Ectodermal cell (in vitro differentiated cells): ENCODE measurements around the gene COL18A1.
"Not testable (repeated sequence)": the region's sequence is repeated elsewhere in the genome, so short reads cannot be mapped to it uniquely, and the experiment has no call there.

Experiments
- H3K27ac ChIP-seq: 2 replicates; pipeline ENCODE4 v1.7.0; 2013; ENCODE audit warnings: mild to moderate bottlenecking, low read depth, low read length; ENCODE audit not compliant: insufficient read depth, poor library complexity, severe bottlenecking
- H3K27me3 ChIP-seq: 2 replicates; pipeline ENCODE4 v1.7.0; 2013; ENCODE audit warnings: mild to moderate bottlenecking, low read length; ENCODE audit not compliant: insufficient read depth, control insufficient read depth, poor library complexity, severe bottlenecking
- H3K36me3 ChIP-seq: one replicate; pipeline ENCODE4 v1.7.0; 2013; ENCODE audit warnings: low read length; ENCODE audit not compliant: control insufficient read depth, insufficient read depth
- H3K4me1 ChIP-seq: one replicate; pipeline ENCODE4 v1.7.0; 2013; ENCODE audit warnings: low read length; ENCODE audit not compliant: control insufficient read depth, insufficient read depth
- H3K4me3 ChIP-seq: 2 replicates; pipeline ENCODE4 v1.7.0; 2013; ENCODE audit warnings: low read depth, low read length, control low read depth; ENCODE audit not compliant: insufficient read depth
- H3K9me3 ChIP-seq: 2 replicates; pipeline ENCODE4 v1.7.0; 2013; ENCODE audit warnings: mild to moderate bottlenecking, low read length, moderate library complexity; ENCODE audit not compliant: control insufficient read depth
- WGBS, 2 experiments: methylation state at CpG; one replicate each; pipeline ENCODE4 v1.1.7; 2013; ENCODE audit warnings: missing lambda C conversion rate in 2 of 2; 5-methylcytosine and 5-hydroxymethylcytosine counted together

Gene COL18A1

DNA sequence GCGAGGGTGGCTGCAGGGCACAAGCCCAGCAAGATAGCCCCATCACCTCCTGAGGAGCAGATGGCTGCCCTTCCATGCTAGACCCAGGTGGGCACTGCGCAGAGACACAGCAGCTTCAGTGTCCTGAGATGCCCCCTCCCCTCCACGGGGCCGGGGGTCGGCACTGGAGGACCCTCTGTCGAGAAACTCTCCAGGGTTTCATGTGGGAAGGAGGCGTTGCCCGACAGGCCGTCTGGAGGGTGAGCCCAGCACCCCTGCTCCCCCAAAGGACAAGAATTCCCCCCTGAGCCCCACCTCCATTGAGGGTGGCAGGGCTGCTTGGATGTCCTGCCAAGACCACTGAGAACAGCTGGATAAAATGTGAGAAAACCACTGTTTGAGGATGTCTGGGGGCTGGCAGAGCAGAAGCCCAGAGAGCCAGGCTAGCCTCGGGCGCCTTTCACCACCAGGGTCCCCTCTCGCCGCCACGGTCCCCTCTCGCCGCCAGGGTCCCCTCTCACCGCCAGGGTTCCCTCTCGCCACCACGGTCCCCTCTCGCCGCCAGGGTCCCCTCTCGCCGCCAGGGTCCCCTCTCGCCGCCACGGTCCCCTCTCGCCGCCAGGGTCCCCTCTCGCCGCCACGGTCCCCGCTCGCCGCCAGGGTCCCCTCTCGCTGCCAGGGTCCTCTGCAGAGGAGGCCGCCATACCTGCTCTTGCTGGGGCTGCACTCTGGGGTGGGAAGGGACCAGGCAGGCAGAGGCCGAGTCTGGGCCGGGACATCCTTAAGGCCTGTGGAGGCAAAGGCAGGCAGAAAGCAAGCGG is 93.1 kb downstream of the COL18A1 start:
- no peaks in the 10 kb centered on the region for H3K9me3 ChIP-seq
- H3K36me3 ChIP-seq = peaks cover 7% of the 10 kb centered on the region
- no peaks in the 10 kb centered on the region for H3K4me1 ChIP-seq
- H3K4me3 ChIP-seq = no peak overlapping the region
- no peak overlapping the region for H3K27ac ChIP-seq
- no peaks in the 10 kb centered on the region for H3K27me3 ChIP-seq
- 94 to 96% methylated on average over 39 of the region's 39 CpGs for WGBS, 2 experiments

- no peak overlapping the region for H3K27ac ChIP-seq
- 93 to 94% methylated on average over 9 of the region's 9 CpGs for WGBS, 2 experiments
- no peaks in the 10 kb centered on the region for H3K4me1 ChIP-seq
- peaks cover 7% of the 10 kb centered on the region for H3K36me3 ChIP-seq
- H3K27me3 ChIP-seq = no peaks in the 10 kb centered on the region
- no peak overlapping the region for H3K4me3 ChIP-seq
- H3K9me3 ChIP-seq = no peaks in the 10 kb centered on the region
These were observed 93.7 kb downstream of the COL18A1 start for GRCh38 chr21:45498646-45499000.

- Histone ChIP-seq H3K4me3 (no peak overlapping the region), H3K36me3 (peaks cover 7% of the 10 kb centered on the region)
- 89 to 90% methylated on average over 25 of the region's 25 CpGs for WGBS, 2 experiments
These were observed 94.3 kb downstream of the COL18A1 start for GRCh38 chr21:45499201-45499750.

DNA sequence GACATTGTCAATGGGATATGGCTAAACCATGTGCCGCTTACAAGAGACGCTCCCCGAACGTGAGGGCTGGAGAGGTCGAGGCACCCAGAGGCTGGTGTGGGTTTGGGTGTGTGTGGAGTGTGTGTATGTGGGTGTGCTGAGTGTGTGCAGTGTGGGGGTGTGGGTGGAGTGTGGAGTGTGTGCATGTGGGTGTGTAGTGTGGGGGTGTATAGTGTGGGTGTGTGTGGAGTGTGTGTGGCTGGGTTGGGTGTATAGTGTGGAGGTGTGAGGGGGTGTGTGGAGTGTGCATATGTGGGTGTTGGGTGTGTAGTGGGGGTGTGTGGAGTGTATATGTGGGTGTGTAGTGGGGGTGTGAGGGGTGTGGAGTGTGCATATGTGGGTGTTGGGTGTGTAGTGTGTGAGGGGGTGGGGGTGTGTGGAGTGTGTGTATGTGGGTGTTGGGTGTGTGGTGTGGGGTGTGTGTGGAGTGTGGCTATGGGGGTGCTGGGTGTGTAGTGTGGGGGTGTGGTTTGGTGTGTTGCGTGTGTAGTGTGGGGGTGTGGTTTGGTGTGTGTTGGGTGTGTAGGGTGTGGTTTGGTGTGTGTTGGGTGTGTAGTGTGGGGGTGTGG is 95.1 kb downstream of the COL18A1 start:
- H3K9me3 ChIP-seq = no peaks in the 10 kb centered on the region
- no peaks in the 10 kb centered on the region for H3K4me1 ChIP-seq
- peaks cover 7% of the 10 kb centered on the region for H3K36me3 ChIP-seq
- WGBS, 2 experiments = 88 to 89% methylated on average over 6 of the region's 6 CpGs
- H3K4me3 ChIP-seq = no peak overlapping the region
- H3K27ac ChIP-seq = no peak overlapping the region
- no peaks in the 10 kb centered on the region for H3K27me3 ChIP-seq

More at GRCh38 chr21:45499201-45499750, 94.3 kb downstream of the COL18A1 start:
- Histone ChIP-seq H3K27ac (no peak overlapping the region), H3K9me3 (no peaks in the 10 kb centered on the region), H3K4me1 (no peaks in the 10 kb centered on the region), H3K27me3 (no peaks in the 10 kb centered on the region)

- not testable (repeated sequence) for H3K9me3 ChIP-seq, H3K27ac ChIP-seq, H3K27me3 ChIP-seq, H3K36me3 ChIP-seq, H3K4me1 ChIP-seq, H3K4me3 ChIP-seq
- WGBS, 2 experiments = 93 to 94% methylated on average over 19 of the region's 20 CpGs
These were observed 96.4 kb downstream of the COL18A1 start for GRCh38 chr21:45501081-45502005.

DNA sequence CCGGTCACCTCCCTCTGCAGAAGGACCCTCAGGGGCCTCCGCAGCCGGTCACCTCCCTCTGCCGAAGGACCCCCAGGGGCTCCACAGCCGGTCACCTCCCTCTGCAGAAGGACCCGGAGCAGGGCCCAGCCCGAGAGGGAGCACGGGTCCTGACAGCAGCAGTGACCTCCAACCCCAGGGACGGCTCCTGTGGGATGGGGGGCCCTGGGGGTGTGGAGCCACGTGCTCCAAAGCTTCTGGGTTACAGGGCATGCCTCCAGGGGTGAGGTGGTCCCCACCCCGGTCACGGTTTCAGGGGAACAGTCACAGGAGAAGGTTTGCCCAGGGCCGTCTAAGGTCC is 97.0 kb downstream of the COL18A1 start:
- 92 to 95% methylated on average over 13 of the region's 13 CpGs for WGBS, 2 experiments
- Histone ChIP-seq H3K27ac (no peak overlapping the region), H3K9me3 (no peaks in the 10 kb centered on the region), H3K27me3 (no peaks in the 10 kb centered on the region), H3K36me3 (no peaks in the 10 kb centered on the region), H3K4me3 (no peak overlapping the region), H3K4me1 (no peaks in the 10 kb centered on the region)

DNA sequence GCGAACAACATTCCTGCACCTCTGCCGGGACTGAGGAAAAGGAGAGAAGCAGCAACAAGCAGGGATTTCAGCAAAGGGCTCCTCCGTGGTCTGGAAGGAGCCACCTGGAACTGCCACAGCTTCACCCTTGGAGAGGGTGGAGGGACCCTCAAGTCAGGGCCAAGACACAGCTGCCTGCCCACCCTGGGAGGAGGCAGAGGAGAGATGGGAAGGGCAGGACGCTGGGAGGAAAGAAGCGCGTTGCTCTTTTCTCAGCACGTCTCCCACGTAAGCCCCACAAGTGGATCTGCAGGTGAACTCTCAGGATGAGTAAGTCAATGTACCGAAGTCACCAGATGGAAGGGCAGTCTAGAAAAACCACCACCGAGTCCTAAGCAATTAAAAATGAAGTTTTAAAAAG is 97.6 kb downstream of the COL18A1 start:
- no peaks in the 10 kb centered on the region for H3K9me3 ChIP-seq
- 95% methylated on average over 10 of the region's 10 CpGs for WGBS, 2 experiments
- no peak overlapping the region for H3K27ac ChIP-seq
- H3K4me1 ChIP-seq = no peaks in the 10 kb centered on the region
- no peak overlapping the region for H3K4me3 ChIP-seq
- H3K27me3 ChIP-seq = no peaks in the 10 kb centered on the region
- no peaks in the 10 kb centered on the region for H3K36me3 ChIP-seq

DNA sequence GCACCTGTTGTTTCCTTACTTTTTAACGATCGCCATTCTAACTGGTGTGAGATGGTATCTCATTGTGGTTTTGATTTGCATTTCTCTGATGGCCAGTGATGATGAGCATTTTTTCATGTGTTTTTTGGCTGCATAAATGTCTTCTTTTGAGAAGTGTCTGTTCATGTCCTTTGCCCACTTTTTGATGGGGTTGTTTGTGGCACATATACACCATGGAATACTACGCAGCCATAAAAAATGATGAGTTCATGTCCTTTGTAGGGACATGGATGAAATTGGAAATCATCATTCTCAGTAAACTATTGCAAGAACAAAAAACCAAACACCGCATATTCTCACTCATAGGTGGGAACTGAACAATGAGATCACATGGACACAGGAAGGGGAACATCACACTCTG is 98.3 kb downstream of the COL18A1 start:
- H3K27ac ChIP-seq, H3K4me3 ChIP-seq, H3K9me3 ChIP-seq, H3K4me1 ChIP-seq, H3K36me3 ChIP-seq, H3K27me3 ChIP-seq: not testable (repeated sequence)
- 88 to 100% methylated on average over 2 of the region's 4 CpGs for WGBS, 2 experiments

GRCh38 chr21:45504021-45504515 is 99.1 kb downstream of the COL18A1 start:
- Histone ChIP-seq H3K27ac (no peak overlapping the region), H3K36me3 (no peaks in the 10 kb centered on the region), H3K9me3 (no peaks in the 10 kb centered on the region), H3K4me1 (no peaks in the 10 kb centered on the region), H3K27me3 (no peaks in the 10 kb centered on the region), H3K4me3 (no peak overlapping the region)
- 94 to 95% methylated on average over 22 of the region's 22 CpGs for WGBS, 2 experiments
